GM12873 (cell line): Measurements from ENCODE around the gene ELAVL1.

Source experiments
- CTCF ChIP-seq: IDR thresholded peaks from 2 replicates; pipeline ENCODE4 v1.5.1; 2012; ENCODE audit warnings: low read depth, mild to moderate bottlenecking, moderate library complexity, low read length, control low read depth; ENCODE audit not compliant: insufficient read depth; ENCODE audit errors: missing control alignments

ELAVL1 gene

GRCh38 chr19:7997809-7998480 lies 7.5 kb downstream of the ELAVL1 start:
- no peak for TF ChIP-seq CTCF

GRCh38 chr19:7996883-7997282 lies 8.6 kb downstream of the ELAVL1 start:
- no peak for TF ChIP-seq CTCF

GRCh38 chr19:7995810-7996158 lies 9.7 kb downstream of the ELAVL1 start:
- TF ChIP-seq CTCF, result no peak

GRCh38 chr19:7994928-7995809 lies 10.3 kb downstream of the ELAVL1 start:
- TF ChIP-seq CTCF, result no peak

- TF ChIP-seq CTCF, result no peak
These were observed 11.3 kb downstream of the ELAVL1 start for GRCh38 chr19:7994114-7994513.

- no peak for TF ChIP-seq CTCF
These were observed 11.9 kb downstream of the ELAVL1 start for GRCh38 chr19:7993560-7993959.

GRCh38 chr19:7992575-7992974 lies 12.9 kb downstream of the ELAVL1 start:
- TF ChIP-seq CTCF, result no peak
